ENCODE data around the gene ZFAND3. TPM values are rescaled to one million over a fixed set of nuclear protein-coding genes. Genes with fewer than 3 reads are reported as not detected.

ZFAND3 gene
- total and polyA plus RNA-seq, 2 donors (not counting 1 experiment from before 2014, with no cell fraction given), result 13.5 to 58.3 TPM

DNA sequence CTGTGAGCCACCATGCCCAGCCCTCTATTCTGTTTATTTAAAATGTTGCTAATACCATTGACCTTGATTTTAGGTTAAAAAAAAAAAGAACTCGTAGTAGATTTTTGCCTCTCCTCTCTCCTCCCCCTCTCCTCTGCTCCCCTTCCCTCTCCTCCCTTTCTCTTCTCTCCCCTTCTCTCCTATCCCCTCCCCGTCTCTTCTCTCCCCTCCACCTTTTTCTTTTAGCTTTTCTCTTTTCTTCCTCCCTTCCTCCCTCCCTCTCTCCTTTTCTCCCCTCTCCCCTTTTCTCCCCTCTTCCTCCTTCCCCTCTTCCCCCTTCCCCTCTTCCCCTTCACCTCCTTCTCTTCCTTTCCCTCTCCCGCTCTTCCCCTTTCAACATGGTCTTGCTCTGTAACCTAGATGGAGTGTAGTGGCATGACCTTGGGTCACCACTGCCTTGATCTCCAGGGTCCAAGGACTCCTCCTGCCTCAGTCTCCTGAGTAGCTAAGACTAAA is 223.8 kb downstream of the ZFAND3 start:
- H2AFZ ChIP-seq (ENCODE audit: insufficient read depth, low read depth, low read length, poor library complexity, severe bottlenecking), result no peak overlapping the region
- H3K27ac Mint-ChIP-seq, result no peak overlapping the region
- H3K4me1 Mint-ChIP-seq, result peaks cover 8% of the 10 kb centered on the region
- H3K27me3 ChIP-seq (replicated peaks in 1 of 4; ENCODE audit: control extremely low read depth in 1 of 4, control insufficient read depth in 3 of 4, insufficient read depth in 4 of 4, low read length in 3 of 4), result no peaks in the 10 kb centered on the region
- no peak for ATAC-seq (ENCODE audit: low read depth)
- peaks cover 54% of the 10 kb centered on the region for H3K79me2 ChIP-seq (ENCODE audit: control insufficient read depth, insufficient read depth, low read length)
- H3K4me2 ChIP-seq (replicated peaks; ENCODE audit: low read depth, low read length, poor library complexity, severe bottlenecking), result no peak overlapping the region
- H3K4me1 ChIP-seq (ENCODE audit: control insufficient read depth in 2 of 2, insufficient read depth in 2 of 2, low read length in 2 of 2), result no peaks in the 10 kb centered on the region
- H3K4me3 ChIP-seq (ENCODE audit: control extremely low read depth in 1 of 5, extremely low read depth in 1 of 5, insufficient read depth in 1 of 5, low read depth in 2 of 5, low read length in 4 of 5), result no peak overlapping the region
- ChIA-PET CTCF (no interaction called here), POLR2A (interaction anchor here (0.6 kb wide), 1 partner anchor 394 kb away, joined by 3 read pairs; no protein-coding TSS in a partner anchor)
- WGBS (ENCODE audit: insufficient coverage), result 92% methylated on average over 2 of the region's 3 CpGs
- H3K27me3 Mint-ChIP-seq, result no peaks in the 10 kb centered on the region
- no peaks in the 10 kb centered on the region for H3K9me3 Mint-ChIP-seq (ENCODE audit: insufficient read depth)
- no peak overlapping the region for H3K9ac ChIP-seq (ENCODE audit: low read length)
- no peak for TF ChIP-seq EZH2 (IDR thresholded peaks at IDR 0.05; ENCODE audit: borderline replicate concordance, insufficient read depth, low read depth, low read length, poor library complexity, severe bottlenecking)
- TF ChIP-seq, protein P1, sequence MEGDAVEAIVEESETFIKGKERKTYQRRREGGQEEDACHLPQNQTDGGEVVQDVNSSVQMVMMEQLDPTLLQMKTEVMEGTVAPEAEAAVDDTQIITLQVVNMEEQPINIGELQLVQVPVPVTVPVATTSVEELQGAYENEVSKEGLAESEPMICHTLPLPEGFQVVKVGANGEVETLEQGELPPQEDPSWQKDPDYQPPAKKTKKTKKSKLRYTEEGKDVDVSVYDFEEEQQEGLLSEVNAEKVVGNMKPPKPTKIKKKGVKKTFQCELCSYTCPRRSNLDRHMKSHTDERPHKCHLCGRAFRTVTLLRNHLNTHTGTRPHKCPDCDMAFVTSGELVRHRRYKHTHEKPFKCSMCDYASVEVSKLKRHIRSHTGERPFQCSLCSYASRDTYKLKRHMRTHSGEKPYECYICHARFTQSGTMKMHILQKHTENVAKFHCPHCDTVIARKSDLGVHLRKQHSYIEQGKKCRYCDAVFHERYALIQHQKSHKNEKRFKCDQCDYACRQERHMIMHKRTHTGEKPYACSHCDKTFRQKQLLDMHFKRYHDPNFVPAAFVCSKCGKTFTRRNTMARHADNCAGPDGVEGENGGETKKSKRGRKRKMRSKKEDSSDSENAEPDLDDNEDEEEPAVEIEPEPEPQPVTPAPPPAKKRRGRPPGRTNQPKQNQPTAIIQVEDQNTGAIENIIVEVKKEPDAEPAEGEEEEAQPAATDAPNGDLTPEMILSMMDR (IDR thresholded peaks at IDR 0.05), result no peak
- H4K20me1 ChIP-seq (ENCODE audit: control insufficient read depth, insufficient read depth, low read length, poor library complexity, severe bottlenecking), result peaks cover 21% of the 10 kb centered on the region
- no peak overlapping the region for H3K4me3 Mint-ChIP-seq
- H3K36me3 ChIP-seq (replicated peaks in 1 of 2; ENCODE audit: control extremely low read depth in 1 of 2, control insufficient read depth in 1 of 2, extremely low read depth in 1 of 2, insufficient read depth in 2 of 2, low read length in 1 of 2), result peaks cover 0 to 2% of the 10 kb centered on the region in 2 experiments
- no peaks in the 10 kb centered on the region for H3K9me3 ChIP-seq (ENCODE audit: control extremely low read depth in 1 of 3, control insufficient read depth in 2 of 3, insufficient read depth in 1 of 3, low read length in 2 of 3)
- intact Hi-C loops (cut with micrococcal nuclease), result no loop called here
- H3K27ac ChIP-seq (ENCODE audit: low read length in 2 of 2), result no peak overlapping the region
- no peak for DNase-seq

DNA sequence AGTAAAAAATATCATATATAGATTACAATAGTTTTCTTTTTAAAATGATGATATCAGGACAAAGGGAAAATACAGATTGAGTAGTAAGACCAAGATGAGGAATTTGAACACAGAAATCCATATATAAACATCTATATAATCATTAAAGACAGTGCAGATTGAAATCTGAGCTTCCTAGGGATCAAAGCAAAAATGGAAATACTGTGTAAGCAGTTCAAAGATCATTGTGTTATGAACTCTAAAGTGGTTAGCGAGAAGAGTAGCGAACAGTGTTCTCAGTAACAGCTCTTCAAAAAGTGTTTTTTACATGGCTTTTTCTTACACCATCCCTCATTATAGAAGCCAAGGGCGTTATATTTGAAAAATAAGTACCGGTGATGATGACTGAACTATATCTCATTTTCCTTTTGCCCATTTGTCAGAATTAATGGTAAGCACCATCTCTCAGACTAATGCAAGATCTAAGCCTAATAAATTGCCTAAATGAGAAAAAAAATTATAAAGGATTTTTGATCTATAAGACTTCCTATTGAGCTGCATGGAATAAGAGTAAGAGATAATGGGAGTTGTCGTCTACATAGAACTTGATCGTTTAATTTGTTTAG is 226.3 kb downstream of the ZFAND3 start:
- no peak for TF ChIP-seq EZH2 (IDR thresholded peaks at IDR 0.05; ENCODE audit: borderline replicate concordance, insufficient read depth, low read depth, low read length, poor library complexity, severe bottlenecking)
- TF ChIP-seq, protein P1 (IDR thresholded peaks at IDR 0.05), result no peak
- Histone ChIP-seq H2AFZ (ENCODE audit: insufficient read depth, low read depth, low read length, poor library complexity, severe bottlenecking) (no peak overlapping the region), H3K9ac (ENCODE audit: low read length) (no peak overlapping the region), H3K4me3 (ENCODE audit: control extremely low read depth in 1 of 5, extremely low read depth in 1 of 5, insufficient read depth in 1 of 5, low read depth in 2 of 5, low read length in 4 of 5) (no peak overlapping the region), H3K9me3 (ENCODE audit: control extremely low read depth in 1 of 3, control insufficient read depth in 2 of 3, insufficient read depth in 1 of 3, low read length in 2 of 3) (peaks cover 0 to 4% (median 0%) of the 10 kb centered on the region in 3 donors), H4K20me1 (ENCODE audit: control insufficient read depth, insufficient read depth, low read length, poor library complexity, severe bottlenecking) (peaks cover 26% of the 10 kb centered on the region), H3K36me3 (replicated peaks in 1 of 2; ENCODE audit: control extremely low read depth in 1 of 2, control insufficient read depth in 1 of 2, extremely low read depth in 1 of 2, insufficient read depth in 2 of 2, low read length in 1 of 2) (peaks cover 0 to 2% of the 10 kb centered on the region in 2 experiments), H3K4me1 (ENCODE audit: control insufficient read depth in 2 of 2, insufficient read depth in 2 of 2, low read length in 2 of 2) (no peaks in the 10 kb centered on the region), H3K27ac (ENCODE audit: low read length in 2 of 2) (no peak overlapping the region), H3K27me3 (replicated peaks in 1 of 4; ENCODE audit: control extremely low read depth in 1 of 4, control insufficient read depth in 3 of 4, insufficient read depth in 4 of 4, low read length in 3 of 4) (no peaks in the 10 kb centered on the region), H3K79me2 (ENCODE audit: control insufficient read depth, insufficient read depth, low read length) (peaks cover 56% of the 10 kb centered on the region), H3K4me2 (replicated peaks; ENCODE audit: low read depth, low read length, poor library complexity, severe bottlenecking) (no peak overlapping the region)
- Mint-ChIP-seq H3K4me3 (no peak overlapping the region), H3K27me3 (no peaks in the 10 kb centered on the region), H3K9me3 (ENCODE audit: insufficient read depth) (no peaks in the 10 kb centered on the region), H3K27ac (no peak overlapping the region), H3K4me1 (peaks cover 7% of the 10 kb centered on the region)
- ChIA-PET CTCF (no interaction called here), POLR2A (no interaction called here)
- no CpG with 5 or more reads among the region's 6 CpGs for WGBS (ENCODE audit: insufficient coverage)
- intact Hi-C loops (cut with micrococcal nuclease), result no loop called here
- no peak for DNase-seq
- ATAC-seq (ENCODE audit: low read depth), result no peak
